ENCODE results near the gene DOK6.
"Not testable (repeated sequence)": the region's sequence is repeated elsewhere in the genome, so short reads cannot be mapped to it uniquely, and the experiment has no call there.

DOK6 gene

DNA sequence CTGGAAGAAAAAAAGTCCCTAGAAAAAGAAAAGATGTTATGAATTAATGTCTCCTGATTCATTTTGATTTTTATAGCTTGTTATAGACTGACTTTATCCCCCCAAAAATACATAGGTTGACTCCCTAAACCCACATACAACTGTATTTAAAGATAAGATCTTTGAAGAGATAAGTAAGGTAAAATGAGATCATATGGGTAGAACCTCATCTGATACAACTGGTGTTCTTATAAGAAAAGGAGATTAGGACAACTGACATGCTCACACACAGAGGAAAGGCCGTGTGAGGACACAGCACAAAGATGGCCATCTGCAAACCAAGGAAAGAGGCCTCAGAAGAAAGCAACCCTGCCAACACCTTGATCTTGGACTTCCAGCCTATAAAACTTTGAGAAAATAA lies 429.5 kb downstream of the DOK6 start:
- DNase-seq: no peak

DNA sequence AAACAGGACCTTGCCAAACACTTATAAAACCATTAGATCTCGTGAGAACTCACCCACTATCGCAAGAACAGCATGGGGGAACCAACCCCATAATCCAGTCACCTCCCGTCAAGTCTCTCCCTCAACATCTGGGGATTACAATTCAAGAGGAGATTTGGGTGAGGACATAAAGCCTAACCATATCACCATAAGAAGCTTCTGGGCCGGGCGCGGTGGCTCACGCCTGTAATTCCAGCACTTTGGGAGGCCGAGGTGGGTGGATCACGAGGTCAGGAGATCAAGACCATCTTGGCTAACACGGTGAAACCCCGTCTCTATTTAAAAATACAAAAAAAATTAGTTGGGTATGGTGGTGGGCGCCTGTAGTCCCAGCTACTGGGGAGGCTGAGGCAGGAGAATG lies 434.3 kb downstream of the DOK6 start:
- not testable (repeated sequence) for DNase-seq

DNA sequence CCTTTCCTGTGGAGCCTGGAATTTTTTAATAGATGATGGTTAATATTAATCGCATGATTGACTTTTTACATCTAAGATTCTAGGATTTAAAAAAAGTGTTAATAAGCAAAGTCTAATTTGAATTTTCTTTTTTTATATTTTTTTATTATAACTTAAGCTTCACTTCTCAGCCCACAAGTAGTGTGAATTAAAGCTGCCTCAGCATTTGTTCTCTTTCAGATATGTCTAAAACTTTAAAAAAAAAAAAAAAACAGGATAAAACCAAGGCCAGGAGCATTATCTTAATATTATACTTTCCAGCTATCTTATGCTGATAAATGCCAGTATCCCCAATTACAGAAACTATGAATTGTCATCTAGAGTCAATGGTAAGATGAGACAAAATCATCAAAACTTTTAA lies 437.3 kb downstream of the DOK6 start:
- DNase-seq: no peak

DNA sequence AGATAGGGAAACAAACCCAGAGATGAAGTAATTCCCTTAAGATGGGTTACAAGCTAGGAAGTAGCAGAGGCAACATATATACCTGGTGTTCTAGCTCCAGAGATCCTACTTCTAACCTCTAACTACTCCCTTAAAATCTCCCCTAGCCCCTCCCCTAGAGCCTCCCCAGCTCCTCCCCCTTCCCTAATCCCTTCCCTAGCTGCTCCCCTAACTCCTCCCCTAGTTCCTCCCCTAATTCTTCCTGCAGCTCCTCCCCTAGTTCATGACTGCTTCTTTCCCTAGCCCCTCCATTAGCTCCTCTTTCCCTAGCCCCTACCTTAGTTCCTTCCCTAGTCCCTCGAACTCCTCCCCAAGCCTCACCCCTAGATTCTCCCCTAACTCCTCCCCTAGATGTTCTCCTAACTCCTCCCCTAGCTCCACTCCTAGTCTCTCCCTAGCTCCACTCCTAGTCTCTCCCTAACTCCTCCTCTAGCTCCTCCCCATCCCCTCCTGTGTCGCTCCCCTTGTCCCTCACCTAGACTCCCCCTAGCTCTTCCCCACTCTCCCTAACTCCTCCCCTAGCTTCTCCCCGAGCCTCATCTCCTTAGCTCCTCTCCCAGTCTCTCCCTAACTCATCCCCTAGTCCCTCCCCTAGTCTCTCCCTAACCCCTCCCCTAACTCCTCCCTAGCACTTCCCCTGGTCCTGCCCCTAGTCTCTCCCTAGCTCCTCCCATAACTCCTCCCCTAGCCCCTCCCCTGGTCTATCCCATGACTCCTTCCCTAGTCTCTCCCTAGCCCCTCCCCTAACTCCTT lies 438.1 kb downstream of the DOK6 start:
- peak in 1 of 5 donors; percentile 13 for DNase-seq

DNA sequence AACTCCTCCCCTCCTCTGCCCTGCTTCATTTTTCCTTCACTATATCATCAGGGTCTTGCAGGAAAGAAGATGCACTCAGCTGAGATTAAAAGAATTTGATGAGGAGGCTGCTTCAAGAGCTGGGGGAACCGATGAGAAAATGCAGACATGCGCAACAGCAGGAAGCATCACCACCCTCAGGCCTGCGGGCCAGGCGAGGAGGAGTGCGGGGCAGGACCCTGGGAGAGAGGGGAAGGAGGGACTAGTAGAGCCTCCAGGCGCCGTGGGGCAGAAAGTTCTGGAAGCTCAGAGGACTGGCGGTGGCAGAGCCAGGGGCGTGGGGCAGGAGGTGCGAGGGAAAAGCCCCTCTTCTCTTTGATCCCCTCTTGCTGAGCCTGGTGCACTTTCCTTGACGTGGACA lies 438.8 kb downstream of the DOK6 start:
- DNase-seq: no peak

DNA sequence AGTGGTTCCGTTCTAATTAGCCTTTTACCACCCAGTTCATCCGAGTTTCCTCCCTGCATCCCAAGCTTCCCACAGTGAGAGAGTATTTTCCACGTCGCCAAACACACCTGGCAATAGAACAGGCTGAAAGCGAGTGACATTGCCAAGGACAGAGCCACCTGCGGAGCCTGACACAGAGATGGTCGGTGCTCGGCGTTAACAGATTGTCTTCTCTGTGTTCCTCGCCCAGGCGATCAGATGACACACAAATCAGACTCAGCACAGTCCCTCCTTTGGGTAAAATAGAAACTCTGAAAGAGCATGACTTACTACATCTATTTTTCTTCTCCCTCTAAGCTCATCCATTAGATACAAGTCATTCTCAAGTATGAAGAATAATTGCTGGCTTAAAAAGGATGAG lies 439.3 kb downstream of the DOK6 start:
- no peak for DNase-seq

DNA sequence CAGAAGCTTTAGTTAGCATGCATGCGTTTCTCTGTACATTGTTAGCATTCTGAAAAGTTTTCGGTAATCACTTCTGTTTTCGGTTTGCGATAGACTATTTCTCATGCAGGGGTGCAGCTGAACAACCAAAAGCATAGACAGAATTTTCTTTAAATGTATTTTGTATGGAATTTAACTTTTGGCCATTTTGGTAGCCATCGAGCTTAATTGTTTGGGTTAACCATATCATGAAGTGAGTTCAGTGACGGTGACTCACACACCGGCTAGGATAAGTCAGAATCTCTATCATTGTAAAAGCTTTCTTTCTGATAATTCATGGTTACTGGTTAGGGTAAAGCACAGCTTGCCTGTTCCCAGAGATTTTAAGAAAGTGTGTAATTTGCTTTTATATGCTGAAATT lies 439.8 kb downstream of the DOK6 start:
- DNase-seq: no peak

DNA sequence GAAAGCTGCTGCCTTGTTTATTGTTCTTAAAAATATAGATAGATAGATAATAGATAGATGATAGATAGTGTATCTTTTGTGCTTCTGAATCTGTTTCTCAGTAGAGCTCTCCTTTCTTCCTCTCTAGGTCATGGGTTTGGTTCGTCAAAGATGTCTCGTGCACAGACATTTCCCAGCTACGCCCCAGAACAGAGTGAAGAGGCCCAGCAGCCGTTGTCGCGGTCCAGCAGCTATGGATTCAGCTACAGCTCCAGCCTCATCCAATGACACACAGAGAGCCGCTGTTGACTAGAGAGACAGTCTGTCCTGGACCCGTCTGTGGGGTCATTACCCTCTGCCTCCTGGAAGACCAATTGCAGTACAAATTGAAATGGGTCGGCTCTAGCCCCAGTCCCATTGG lies 440.4 kb downstream of the DOK6 start:
- DNase-seq: no peak

DNA sequence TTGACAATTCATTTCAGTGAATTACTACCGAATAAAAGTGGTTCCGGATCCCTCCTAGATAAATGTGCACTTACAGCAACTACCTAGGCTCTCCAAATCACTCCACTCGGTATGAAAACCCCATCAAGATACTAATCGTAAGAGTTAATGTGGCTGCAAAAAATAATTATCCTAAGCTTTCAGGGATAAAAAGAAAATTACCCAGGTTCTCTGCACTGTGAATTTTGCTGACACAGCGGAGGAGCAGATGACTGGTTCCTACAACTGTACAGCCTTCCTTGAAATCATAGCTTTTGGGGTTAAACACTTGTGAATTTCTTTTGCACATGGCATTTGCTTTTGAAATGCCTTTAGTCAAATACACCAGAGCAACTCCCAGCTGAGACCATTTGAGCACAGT lies 442.3 kb downstream of the DOK6 start:
- no peak for DNase-seq

DNA sequence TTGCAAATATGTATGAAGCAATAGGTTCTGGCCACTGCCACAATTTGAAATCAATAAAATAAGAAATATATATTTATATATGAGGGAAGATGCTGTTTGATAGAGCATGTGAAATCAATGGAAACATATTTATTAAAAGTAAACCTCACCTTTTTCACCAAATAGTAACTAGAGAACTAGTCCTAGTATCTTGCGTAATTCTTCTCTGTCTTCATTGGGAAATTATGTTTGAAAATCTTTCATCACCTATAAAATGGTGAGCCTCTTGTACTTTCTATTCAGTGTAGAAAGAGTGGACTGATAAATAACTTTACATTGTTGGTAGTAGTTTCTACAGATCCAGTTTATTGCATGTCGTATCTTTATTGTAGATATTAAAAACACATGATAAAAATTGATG lies 444.0 kb downstream of the DOK6 start:
- no peak for DNase-seq

DNA sequence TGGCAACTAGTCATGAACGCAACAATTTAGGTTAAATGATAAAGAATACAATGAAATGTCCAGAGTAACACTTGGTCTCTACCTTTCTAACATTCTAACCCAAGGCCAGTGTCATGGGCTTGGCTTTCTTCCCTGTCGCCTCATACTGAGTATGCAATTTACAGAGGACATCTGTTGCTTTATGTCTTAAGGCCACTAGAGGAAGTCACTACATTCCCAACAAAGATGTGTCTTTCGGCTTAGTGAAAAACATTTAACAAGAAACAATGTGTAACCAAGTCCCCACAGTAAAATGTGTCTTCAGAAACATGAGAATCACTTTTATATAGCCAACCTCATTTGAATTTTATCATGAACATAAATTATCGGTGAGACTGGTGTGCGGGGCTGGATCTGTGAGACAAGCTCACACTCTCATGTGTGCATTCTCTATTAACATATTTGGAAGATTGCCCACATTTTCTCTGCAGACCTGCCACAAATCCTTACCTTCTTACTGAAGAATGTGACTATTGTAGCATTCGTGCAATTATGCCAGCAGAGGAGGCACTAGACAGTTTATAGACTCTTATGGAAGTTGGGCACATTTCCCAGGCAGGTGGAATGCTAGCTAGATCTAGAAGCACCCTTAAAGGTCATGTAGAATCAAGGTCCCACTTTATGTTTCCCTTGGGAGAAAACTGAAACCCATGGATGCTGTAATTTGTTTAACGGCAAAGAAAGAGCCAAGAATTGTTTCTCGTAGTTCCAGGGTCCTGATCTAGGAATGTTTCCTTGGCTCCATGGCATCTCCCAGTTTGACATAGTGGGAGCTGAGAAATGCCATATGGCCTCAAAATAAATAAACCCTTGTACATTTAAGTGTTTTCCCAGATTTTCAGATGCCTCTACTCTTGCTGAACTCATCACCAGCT lies 445.2 kb downstream of the DOK6 start:
- DNase-seq: no peak

DNA sequence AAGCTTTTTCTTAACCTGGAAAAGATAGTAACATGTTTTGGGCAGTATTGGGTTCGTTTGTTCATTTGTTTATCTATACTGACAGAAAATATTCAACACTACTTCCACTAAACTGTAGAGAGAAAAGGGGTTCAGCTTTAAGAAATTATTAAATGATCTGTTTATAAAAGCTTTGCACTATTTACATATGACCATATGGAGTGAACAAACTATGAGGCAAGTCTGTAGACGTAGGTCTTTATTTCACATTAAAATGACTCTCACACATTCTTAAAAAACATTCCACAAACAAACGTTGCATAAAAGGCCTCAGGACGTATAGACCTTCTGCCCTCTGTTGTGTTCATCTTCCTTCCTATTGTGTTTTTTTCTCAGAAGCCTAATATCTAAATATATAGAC lies 452.4 kb downstream of the DOK6 start:
- no peak for DNase-seq

DNA sequence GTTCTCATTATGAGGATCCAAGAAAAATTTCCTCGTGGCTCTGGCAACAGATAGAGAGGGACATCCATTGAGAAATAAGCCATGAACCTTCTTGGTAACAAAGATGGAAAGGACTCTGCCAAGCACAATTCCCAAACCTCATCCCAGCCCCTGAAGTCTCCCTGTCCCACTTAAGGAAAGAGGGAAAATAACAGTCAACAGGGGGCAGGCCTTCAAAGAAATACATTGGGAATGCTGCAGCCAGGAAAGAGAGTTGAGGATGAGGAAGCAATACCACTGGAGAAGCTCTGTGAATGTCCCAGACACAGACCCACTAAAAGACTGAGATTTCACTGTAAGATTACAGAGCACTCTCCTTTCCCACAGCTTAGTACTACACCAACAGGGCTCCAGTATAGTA lies 453.8 kb downstream of the DOK6 start:
- DNase-seq: no peak

DNA sequence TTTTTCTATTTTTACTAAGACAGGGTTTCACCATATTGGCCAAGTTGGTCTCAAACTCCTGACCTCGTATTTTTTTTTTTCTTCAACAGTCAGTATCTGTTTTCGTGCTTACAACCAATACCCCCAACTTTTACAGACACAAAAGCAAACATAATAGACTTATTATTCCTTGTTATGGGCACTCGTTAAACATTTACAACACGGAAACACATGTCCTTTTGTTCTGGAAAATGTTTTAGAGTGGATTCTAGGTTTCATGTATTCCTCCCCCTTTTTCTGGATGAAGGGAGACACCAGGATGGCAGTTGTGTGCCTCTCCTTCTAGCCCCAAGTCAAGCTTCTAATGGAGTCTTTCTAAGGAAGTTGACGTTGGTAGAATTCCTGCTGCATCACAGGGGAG lies 458.2 kb downstream of the DOK6 start:
- no peak for DNase-seq

DNA sequence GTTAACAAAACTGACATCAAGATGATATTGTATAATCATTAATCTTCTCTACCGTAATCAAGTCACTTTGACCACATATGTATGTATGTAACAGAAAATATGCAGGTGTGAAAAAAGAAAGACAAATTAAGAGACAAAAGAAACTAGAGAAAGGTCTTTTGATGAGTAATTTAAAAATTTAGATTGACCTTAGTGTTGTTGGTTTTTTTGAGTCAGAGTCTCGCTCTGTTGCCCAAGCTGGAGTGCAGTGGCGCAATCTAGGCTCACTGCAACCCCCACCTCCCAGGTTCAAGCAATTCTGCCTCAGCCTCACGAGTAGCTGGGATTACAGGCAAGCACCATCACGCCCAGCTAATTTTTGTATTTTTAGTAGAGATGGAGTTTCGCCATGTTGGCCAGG lies 464.1 kb downstream of the DOK6 start:
- DNase-seq: not testable (repeated sequence)

DNA sequence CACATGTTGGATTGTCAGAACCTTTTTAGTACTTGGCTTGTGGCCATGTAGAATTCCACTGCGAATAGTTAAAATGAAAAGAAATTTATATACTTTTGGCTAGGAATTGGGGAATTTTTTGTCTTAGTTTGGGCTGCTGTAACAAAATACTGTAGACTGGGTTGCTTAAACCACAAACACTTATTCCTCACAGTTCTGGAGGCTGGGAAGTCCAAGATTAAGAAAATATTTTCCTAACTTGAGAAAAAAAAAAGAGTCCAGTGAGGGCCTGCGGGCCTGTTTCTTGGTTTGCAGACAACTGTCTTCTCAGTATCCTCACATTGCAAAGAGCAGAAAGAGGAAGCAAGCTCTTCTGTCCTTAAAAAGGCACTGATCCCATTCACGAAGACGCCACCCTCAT lies 465.1 kb downstream of the DOK6 start:
- no peak for DNase-seq

DNA sequence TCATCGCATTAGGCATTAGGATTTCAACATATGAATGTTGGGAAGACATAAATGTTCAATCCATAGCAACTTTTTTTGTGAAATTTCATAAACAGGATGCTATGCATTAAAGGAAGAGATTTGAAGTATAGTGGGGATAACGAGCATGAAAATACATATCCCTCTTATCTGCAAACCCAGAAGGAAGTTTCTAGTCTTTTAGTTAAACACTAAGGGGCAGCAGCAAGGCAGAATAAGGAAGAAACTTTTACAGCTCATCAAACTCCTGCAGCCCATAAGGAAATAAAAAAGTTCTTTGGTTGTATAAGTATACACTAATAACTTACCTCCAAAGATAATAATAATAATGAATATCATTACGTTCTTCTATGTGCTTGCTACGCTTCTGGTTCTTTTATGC lies 465.5 kb downstream of the DOK6 start:
- DNase-seq: no peak

DNA sequence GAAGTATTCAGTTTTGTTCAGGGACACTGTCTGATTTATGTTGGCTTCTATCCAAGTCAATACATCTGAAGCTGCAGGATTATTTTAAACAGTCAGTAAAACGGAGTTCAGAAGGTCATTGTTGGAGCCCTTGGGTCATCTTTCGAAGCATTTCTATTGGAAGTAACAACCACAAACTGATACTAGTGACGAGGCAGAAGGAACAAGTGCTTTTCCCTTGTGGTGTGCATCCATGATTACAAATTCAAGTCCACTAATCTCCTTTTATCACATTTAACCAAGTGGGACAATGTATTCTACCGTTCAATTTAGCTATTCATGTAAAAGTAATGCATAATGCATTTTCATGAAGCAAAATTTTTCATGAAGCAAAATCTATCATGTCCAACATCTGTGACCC lies 470.0 kb downstream of the DOK6 start:
- no peak for DNase-seq

DNA sequence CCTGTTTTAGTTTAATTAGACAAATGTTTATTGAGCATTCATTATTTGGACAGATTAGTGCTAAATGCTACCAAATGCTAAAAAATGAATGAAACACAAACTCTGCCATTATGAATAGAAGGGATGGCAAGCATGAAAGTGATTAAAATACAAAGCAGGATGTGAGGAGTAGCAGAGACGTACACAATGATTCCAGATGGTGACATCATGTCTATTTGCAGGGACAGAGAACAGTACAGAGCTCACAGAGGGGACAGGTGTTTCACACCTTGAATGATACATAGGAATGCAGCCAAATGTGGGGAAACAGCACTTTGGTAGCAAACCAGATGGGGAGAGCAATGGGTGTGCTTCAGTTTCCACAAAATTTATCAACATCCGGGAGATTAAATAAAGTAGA lies 470.7 kb downstream of the DOK6 start:
- DNase-seq: no peak

DNA sequence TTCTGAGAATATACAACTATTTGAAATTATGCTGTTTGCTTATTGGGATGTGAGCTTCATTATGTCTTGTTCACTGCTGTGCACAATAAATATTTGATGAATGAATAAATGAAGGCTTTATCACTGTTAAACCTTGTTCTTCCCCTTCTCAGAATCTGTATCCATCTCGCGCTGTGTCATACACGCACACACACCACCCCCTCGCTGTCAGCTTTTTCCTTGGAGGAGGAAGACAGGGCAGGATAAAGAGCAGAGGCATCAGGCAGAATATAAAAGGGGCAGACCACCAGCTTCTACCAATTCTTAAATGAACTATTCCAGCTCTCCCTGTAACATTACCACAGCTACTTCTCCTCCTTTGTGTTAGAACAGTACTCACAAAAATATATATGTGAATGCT lies 472.0 kb downstream of the DOK6 start:
- no peak for DNase-seq

DNA sequence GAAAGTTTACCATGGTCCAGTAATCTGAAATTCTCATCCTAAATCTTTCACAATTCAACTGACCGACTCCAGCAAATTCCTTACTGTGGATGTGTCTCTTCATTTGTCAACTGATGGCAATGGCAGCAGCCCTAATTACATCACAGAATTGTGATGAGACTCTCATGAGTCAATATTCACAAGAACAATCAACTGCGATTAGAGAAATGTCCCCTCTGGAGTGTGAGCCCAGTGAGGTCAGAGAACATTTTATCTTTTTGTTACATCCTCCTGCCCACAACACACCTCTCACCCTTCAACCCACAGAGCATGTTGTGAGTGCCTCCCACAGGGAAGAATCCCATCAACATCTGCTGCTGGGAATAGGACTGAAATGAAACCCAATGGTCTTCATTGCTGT lies 473.4 kb downstream of the DOK6 start:
- no peak for DNase-seq

DNA sequence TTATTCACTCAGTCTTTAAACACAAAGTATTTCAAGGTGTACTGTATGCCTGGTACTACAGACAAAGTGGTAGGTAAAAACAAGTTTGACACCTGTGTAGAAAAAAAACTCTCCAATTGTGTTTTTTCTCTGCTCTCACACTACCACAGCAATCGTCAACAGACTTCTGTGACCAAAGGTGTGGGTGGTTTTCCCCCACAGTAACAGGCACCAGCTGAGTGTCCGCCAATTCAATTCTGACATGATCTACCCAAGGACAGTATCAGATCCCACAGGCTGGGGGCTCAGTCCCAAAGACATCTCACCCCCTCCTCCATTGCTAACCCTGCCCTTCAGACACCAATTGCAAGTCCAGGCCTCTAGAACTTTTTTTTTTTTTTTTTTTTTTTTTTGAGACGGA lies 475.8 kb downstream of the DOK6 start:
- DNase-seq: no peak

DNA sequence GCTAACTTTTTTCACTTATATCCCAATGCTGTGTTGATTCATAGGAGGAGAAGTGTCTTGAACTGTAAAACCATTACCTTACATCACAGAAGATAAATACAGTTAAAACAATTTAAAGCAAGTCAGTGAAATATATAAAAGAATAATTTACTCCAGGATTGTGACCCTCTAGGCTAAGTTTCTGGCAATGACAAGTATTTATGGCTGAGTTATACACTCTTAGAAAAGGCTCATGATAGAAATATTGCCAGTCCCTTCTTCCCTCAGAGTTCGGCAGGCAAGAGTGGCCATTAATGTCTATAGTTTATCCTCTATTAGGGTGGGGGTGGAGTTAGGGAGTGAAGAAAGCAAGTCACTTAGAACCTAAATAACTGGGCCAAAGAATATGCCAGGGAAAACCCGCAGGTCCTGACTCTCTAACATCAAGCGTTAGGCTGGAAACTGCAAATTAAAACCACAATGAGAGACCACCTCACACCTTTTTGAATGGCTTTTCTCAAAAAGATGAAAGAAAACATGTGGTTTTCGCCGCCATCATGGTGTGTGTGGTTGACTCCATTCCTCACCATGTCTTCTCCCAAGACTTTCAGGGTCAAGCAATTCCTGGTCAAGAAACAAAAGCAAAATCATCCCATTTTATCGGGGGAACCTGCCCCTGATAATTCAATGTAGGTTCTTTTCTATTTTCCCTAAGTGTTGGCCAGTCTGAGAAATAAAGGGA lies 477.7 kb downstream of the DOK6 start:
- DNase-seq: no peak

DNA sequence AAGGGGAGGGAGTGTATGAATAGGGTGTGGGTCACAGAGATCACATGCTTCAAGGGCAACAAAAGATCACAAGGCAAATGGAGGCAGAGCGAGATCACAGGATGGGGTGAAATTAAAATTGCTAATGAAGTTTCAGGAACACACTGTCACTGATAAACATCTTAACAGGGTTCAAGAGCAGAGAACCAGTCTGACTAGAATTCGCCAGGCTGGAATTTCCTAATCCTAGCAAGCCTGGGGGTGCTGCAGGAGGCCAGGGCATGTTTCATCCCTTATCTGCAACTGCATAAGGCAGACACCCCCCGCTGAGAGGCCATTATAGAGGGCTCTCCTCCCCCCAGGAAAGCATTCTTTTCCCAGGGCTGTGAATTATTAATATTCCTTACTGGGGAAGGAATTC lies 478.4 kb downstream of the DOK6 start:
- DNase-seq: not testable (repeated sequence)
